Stimulated activated CD8-positive, alpha-beta memory T cell treated with anti-CD3 and anti-CD28 coated beads, Interleukin-7, amount 100 ng/mL, for 48 hours (primary cell): ENCODE results near the gene GMPR.

Experiments used
- DNase-seq, 2 donors: peaks; one replicate each; pipeline ENCODE4 v3.0.0-alpha.2; 2020; ENCODE audit warnings: low read depth in 1 of 2; ENCODE audit errors: extremely low read depth in 1 of 2

GMPR gene

GRCh38 chr6:16324606-16325225 is 86.3 kb downstream of the GMPR start:
- no peak for DNase-seq

- no peak for DNase-seq
Measured at GRCh38 chr6:16326531-16326930, 88.1 kb downstream of the GMPR start.

- no peak for DNase-seq
Measured at GRCh38 chr6:16326971-16327776, 88.8 kb downstream of the GMPR start.

- no peak for DNase-seq
Measured at GRCh38 chr6:16327777-16328325, 89.5 kb downstream of the GMPR start.

- no peak for DNase-seq
Measured at GRCh38 chr6:16329233-16329632, 90.8 kb downstream of the GMPR start.

- DNase-seq, result peak in 1 of 2 donors; percentile 37
Measured at GRCh38 chr6:16331384-16332174, 93.2 kb downstream of the GMPR start.

GRCh38 chr6:16332175-16332542 is 93.8 kb downstream of the GMPR start:
- DNase-seq, result peak in 1 of 2 donors; percentile 67

- no peak for DNase-seq
Measured at GRCh38 chr6:16333580-16333979, 95.2 kb downstream of the GMPR start.

- DNase-seq, result no peak
Measured at GRCh38 chr6:16334671-16335070, 96.3 kb downstream of the GMPR start.

- no peak for DNase-seq
Measured at GRCh38 chr6:16335176-16335575, 96.8 kb downstream of the GMPR start.

- no peak for DNase-seq
Measured at GRCh38 chr6:16336056-16336818, 97.8 kb downstream of the GMPR start.

GRCh38 chr6:16336911-16337294 is 98.5 kb downstream of the GMPR start:
- DNase-seq, result no peak

- DNase-seq, result no peak
Measured at GRCh38 chr6:16337295-16337975, 99.0 kb downstream of the GMPR start.

GRCh38 chr6:16338577-16339264 is 100.3 kb downstream of the GMPR start:
- DNase-seq, result no peak

GRCh38 chr6:16339265-16339587 is 100.8 kb downstream of the GMPR start:
- DNase-seq, result no peak

- no peak for DNase-seq
Measured at GRCh38 chr6:16343593-16343992, 105.2 kb downstream of the GMPR start.

- no peak for DNase-seq
Measured at GRCh38 chr6:16344756-16345155, 106.4 kb downstream of the GMPR start.
